SK-N-SH (cell line): ENCODE data around the gene HMOX1. TPM values are rescaled to one million over a fixed set of nuclear protein-coding genes. Genes with fewer than 3 reads are reported as not detected.
A peak's percentile ranks its signal among the peaks of the same experiment; 100 is the strongest.

Experiments used
- CTCF ChIA-PET: fragments of 300-600, 350-600 bp; formaldehyde crosslinking; extraction: SDS; loops from one replicate; lab custom pipeline; 2021; lab: Yijun Ruan, JAX
- POLR2A ChIA-PET: fragments of 350-600 bp; sonication (Branson Sonifier 250); formaldehyde crosslinking; extraction: SDS; loops from one replicate; lab custom pipeline; 2020; ENCODE audit warnings: antibody characterized with exemption, inconsistent platforms; lab: Yijun Ruan, JAX
- DNase-seq: peaks from one replicate; pipeline ENCODE4 v3.0.0; 2012
- H2AFZ ChIP-seq: fragments of 200-600 bp; sonication (generic); 2 replicates; pipeline ENCODE4 v1.8.1; 2016; ENCODE audit warnings: antibody characterized with exemption, mild to moderate bottlenecking, low read depth
- H3F3A ChIP-seq: fragments of 200-600 bp; sonication (generic); replicated peaks from 2 replicates; pipeline ENCODE3; 2016; ENCODE audit warnings: antibody characterized with exemption, mild to moderate bottlenecking; ENCODE audit not compliant: insufficient read depth
- H3K27ac ChIP-seq, 2 experiments: fragments of 200-500 bp in 1 of 2; fragments of 200-600 bp in 1 of 2; sonication (Bioruptor generic) in 1 of 2; sonication (generic), shearing (Covaris generic) in 1 of 2; 2 replicates each; pipeline versions ENCODE4 v1.5.1 to v1.6.1; 2014 to 2016; ENCODE audit warnings: low read depth in 2 of 2, inconsistent platforms in 1 of 2, low read length in 1 of 2, mild to moderate bottlenecking in 1 of 2, mixed read lengths in 1 of 2
- H3K27me3 ChIP-seq: fragments of 200-600 bp; sonication (generic), shearing (Covaris generic); 2 replicates; pipeline ENCODE4 v1.6.1; 2016; ENCODE audit warnings: mixed run types; ENCODE audit not compliant: insufficient read depth
- H3K36me3 ChIP-seq, 2 experiments: fragments of 200-500 bp in 1 of 2; fragments of 200-600 bp in 1 of 2; sonication (Bioruptor generic) in 1 of 2; sonication (generic) in 1 of 2; replicated peaks in 1 of 2; 2 replicates each; pipeline versions ENCODE3 to v1.5.1; 2014 to 2016; ENCODE audit warnings: low read length in 1 of 2, mild to moderate bottlenecking in 1 of 2; ENCODE audit not compliant: insufficient read depth in 2 of 2, control insufficient read depth in 1 of 2
- H3K4me1 ChIP-seq, 2 experiments: fragments of 200-500 bp in 1 of 2; fragments of 200-600 bp in 1 of 2; sonication (Bioruptor generic) in 1 of 2; sonication (generic), shearing (Covaris generic) in 1 of 2; 2 replicates each; pipeline versions ENCODE4 v1.5.1 to v1.6.1; 2014 to 2016; ENCODE audit warnings: low read depth in 1 of 2, low read length in 1 of 2, mixed run types in 1 of 2; ENCODE audit not compliant: insufficient read depth in 2 of 2, control insufficient read depth in 1 of 2
- H3K4me2 ChIP-seq: fragments of 200-600 bp; sonication (generic), shearing (Covaris generic); 2 replicates; pipeline ENCODE4 v1.6.1; 2017; ENCODE audit warnings: mixed run types
- H3K4me3 ChIP-seq, 2 experiments: fragments of 200-500 bp in 1 of 2; fragments of 200-600 bp in 1 of 2; sonication (Bioruptor generic) in 1 of 2; sonication (generic), shearing (Covaris generic) in 1 of 2; 2 replicates each; pipeline versions ENCODE4 v1.5.1 to v1.8.1; 2014 to 2016; ENCODE audit warnings: low read depth in 2 of 2, inconsistent platforms in 1 of 2, low read length in 1 of 2, mild to moderate bottlenecking in 1 of 2, mixed read lengths in 1 of 2, moderate library complexity in 1 of 2
- H3K79me2 ChIP-seq: fragments of 200-600 bp; sonication (generic); 2 replicates; pipeline ENCODE4 v1.8.1; 2017; ENCODE audit warnings: mild to moderate bottlenecking; ENCODE audit not compliant: insufficient read depth
- H3K9ac ChIP-seq: fragments of 200-600 bp; sonication (generic); 2 replicates; pipeline ENCODE4 v1.6.1; 2017; ENCODE audit warnings: mixed run types
- H3K9me2 ChIP-seq: fragments of 200-600 bp; sonication (generic); 2 replicates; pipeline ENCODE4 v1.6.1; 2017; ENCODE audit warnings: mixed run types
- H3K9me3 ChIP-seq: fragments of 200-600 bp; sonication (generic); 2 replicates; pipeline ENCODE4 v1.6.1; 2017; ENCODE audit warnings: mixed run types, mild to moderate bottlenecking, moderate library complexity
- H4K20me1 ChIP-seq: fragments of 200-600 bp; sonication (generic); 2 replicates; pipeline ENCODE4 v1.6.1; 2017; ENCODE audit warnings: mild to moderate bottlenecking, mixed run types; ENCODE audit not compliant: insufficient read depth
- CHD2 ChIP-seq: fragments of 150-350 bp; IDR thresholded peaks from 2 replicates; pipeline ENCODE4 v1.6.1; 2018; ENCODE audit warnings: low read length; ENCODE audit not compliant: partially characterized antibody
- CTCF ChIP-seq: fragments of 200-600 bp; sonication (generic); IDR thresholded peaks from 2 replicates; pipeline ENCODE4 v1.6.1; 2017; ENCODE audit warnings: antibody characterized with exemption, mild to moderate bottlenecking, moderate library complexity
- ELF1 ChIP-seq: IDR thresholded peaks from 2 replicates; pipeline ENCODE4 v1.4.0; 2012
- FOXJ3 ChIP-seq: sonication (generic); formaldehyde crosslinking; IDR thresholded peaks from 2 replicates; pipeline ENCODE4 v1.5.1; 2020; ENCODE audit warnings: mild to moderate bottlenecking, missing genetic modification reagents
- GABPA ChIP-seq: IDR thresholded peaks from 2 replicates; pipeline ENCODE4 v1.4.0; 2012; ENCODE audit warnings: low read depth, mild to moderate bottlenecking
- IRF3 ChIP-seq: fragments of 150-350 bp; IDR thresholded peaks from 2 replicates; pipeline ENCODE4 v1.6.1; 2016; ENCODE audit warnings: mild to moderate bottlenecking, low read depth, low read length
- NRF1 ChIP-seq: IDR thresholded peaks from 2 replicates; pipeline ENCODE4 v1.6.1; 2012; ENCODE audit warnings: low read depth, mild to moderate bottlenecking, low read length
- PBX3 ChIP-seq: IDR thresholded peaks from 2 replicates; pipeline ENCODE4; 2012
- RFX5 ChIP-seq: IDR thresholded peaks from 2 replicates; pipeline ENCODE4 v1.6.1; 2012; ENCODE audit warnings: mild to moderate bottlenecking, improper control_type of control experiment, low read length
- RXRA ChIP-seq: IDR thresholded peaks from 2 replicates; pipeline ENCODE4 v1.4.0; 2012; ENCODE audit warnings: low read depth, mild to moderate bottlenecking, borderline replicate concordance
- SMC3 ChIP-seq: IDR thresholded peaks from 2 replicates; pipeline ENCODE4 v1.6.1; 2012; ENCODE audit warnings: low read depth, low read length, improper control_type of control experiment
- TCF12 ChIP-seq: IDR thresholded peaks from 2 replicates; pipeline ENCODE4 v1.4.0; 2012
- USF1 ChIP-seq: IDR thresholded peaks from 2 replicates; pipeline ENCODE4 v1.4.0; 2012; ENCODE audit warnings: low read depth, borderline replicate concordance
- YY1 ChIP-seq: IDR thresholded peaks from 2 replicates; pipeline ENCODE4 v1.4.0; 2012; ENCODE audit warnings: low read depth, mild to moderate bottlenecking
- ZBTB33 ChIP-seq: IDR thresholded peaks from 2 replicates; pipeline ENCODE4 v1.4.0; 2012; ENCODE audit warnings: low read depth, borderline replicate concordance
- WGBS: methylation state at CpG from one replicate; pipeline ENCODE4 v1.1.6; 2017; ENCODE audit warnings: low lambda C conversion rate; 5-methylcytosine and 5-hydroxymethylcytosine counted together
- polyA plus RNA-seq, 3 experiments: library from polyadenylated mRNA; depleted of rRNA; stranded (reverse); fragments of >200 nt; gene quantifications; 2 replicates each; pipeline ENCODE4 v1.2.3, GENCODE V29; 2012

HMOX1 gene
- polyA plus RNA-seq, 1 of the 3 experiments (the other 2 are of a cell fraction), result 13.7 TPM

- Histone ChIP-seq H3K9me2 (no peaks in the 10 kb centered on the region), H3K4me1 (peaks cover 5 to 24% of the 10 kb centered on the region in 2 experiments; a peak in 2 of 4 replicates), H4K20me1 (no peaks in the 10 kb centered on the region), H2AFZ (no peak overlapping the region), H3K27me3 (no peaks in the 10 kb centered on the region), H3K4me3 (no peak overlapping the region), H3K79me2 (no peaks in the 10 kb centered on the region), H3K4me2 (no peak overlapping the region), H3K36me3 (no peaks in the 10 kb centered on the region), H3F3A (peaks cover 4% of the 10 kb centered on the region), H3K27ac (peak overlapping the region in 1 of 2 experiments; percentile 73; a peak in 2 of 4 replicates), H3K9ac (no peak overlapping the region), H3K9me3 (no peaks in the 10 kb centered on the region)
- TF ChIP-seq RXRA, result no peak
- no peak for TF ChIP-seq YY1
- no peak for TF ChIP-seq SMC3
- no peak for TF ChIP-seq ELF1
- TF ChIP-seq TCF12, result no peak
- no peak for TF ChIP-seq PBX3
- TF ChIP-seq NRF1, result no peak
- no peak for TF ChIP-seq CTCF
- TF ChIP-seq CHD2, result no peak
- TF ChIP-seq ZBTB33, result no peak
- no peak for TF ChIP-seq GABPA
- TF ChIP-seq RFX5, result no peak
- no peak for TF ChIP-seq FOXJ3 (CRISPR knock-in tag)
- TF ChIP-seq USF1, result no peak
- TF ChIP-seq IRF3, result no peak
- POLR2A ChIA-PET, result no interaction called here
- 82% methylated on average over 9 of the region's 9 CpGs for WGBS
- CTCF ChIA-PET, result interaction anchor here (0.6 to 5.3 kb wide), 6 partner anchors 8 to 234 kb away, joined by 3 to 42 read pairs (median 4); no protein-coding TSS in a partner anchor
- no peak for DNase-seq
Observed at GRCh38 chr22:35349368-35349703, 31.6 kb upstream of the HMOX1 start.
